Measurements from ENCODE around the gene TBC1D19.

- TF ChIP-seq RXRA (IDR thresholded peaks at IDR 0.05) (no peak), CTCF (IDR thresholded peaks at IDR 0.05; ENCODE audit: low read depth, low read length, missing input control) (no peak), GABPA (IDR thresholded peaks at IDR 0.05 in 1 of 2, conservative IDR thresholded peaks at IDR 0.05 in 1 of 2) (no peak), FOXA1 (IDR thresholded peaks at IDR 0.05) (no peak), EGR1 (IDR thresholded peaks at IDR 0.05; ENCODE audit: low read depth in 2 of 2) (no peak), RAD21 (IDR thresholded peaks at IDR 0.05) (no peak), SP1 (IDR thresholded peaks at IDR 0.05) (no peak), YY1 (IDR thresholded peaks at IDR 0.05) (no peak)
- TF ChIP-seq, protein P1, sequence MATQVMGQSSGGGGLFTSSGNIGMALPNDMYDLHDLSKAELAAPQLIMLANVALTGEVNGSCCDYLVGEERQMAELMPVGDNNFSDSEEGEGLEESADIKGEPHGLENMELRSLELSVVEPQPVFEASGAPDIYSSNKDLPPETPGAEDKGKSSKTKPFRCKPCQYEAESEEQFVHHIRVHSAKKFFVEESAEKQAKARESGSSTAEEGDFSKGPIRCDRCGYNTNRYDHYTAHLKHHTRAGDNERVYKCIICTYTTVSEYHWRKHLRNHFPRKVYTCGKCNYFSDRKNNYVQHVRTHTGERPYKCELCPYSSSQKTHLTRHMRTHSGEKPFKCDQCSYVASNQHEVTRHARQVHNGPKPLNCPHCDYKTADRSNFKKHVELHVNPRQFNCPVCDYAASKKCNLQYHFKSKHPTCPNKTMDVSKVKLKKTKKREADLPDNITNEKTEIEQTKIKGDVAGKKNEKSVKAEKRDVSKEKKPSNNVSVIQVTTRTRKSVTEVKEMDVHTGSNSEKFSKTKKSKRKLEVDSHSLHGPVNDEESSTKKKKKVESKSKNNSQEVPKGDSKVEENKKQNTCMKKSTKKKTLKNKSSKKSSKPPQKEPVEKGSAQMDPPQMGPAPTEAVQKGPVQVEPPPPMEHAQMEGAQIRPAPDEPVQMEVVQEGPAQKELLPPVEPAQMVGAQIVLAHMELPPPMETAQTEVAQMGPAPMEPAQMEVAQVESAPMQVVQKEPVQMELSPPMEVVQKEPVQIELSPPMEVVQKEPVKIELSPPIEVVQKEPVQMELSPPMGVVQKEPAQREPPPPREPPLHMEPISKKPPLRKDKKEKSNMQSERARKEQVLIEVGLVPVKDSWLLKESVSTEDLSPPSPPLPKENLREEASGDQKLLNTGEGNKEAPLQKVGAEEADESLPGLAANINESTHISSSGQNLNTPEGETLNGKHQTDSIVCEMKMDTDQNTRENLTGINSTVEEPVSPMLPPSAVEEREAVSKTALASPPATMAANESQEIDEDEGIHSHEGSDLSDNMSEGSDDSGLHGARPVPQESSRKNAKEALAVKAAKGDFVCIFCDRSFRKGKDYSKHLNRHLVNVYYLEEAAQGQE (IDR thresholded peaks at IDR 0.05): no peak
These were observed 6.8 kb downstream of the TBC1D19 start for GRCh38 chr4:26590639-26591038.

All from liver (tissue), 3 donors.